NCI-H187 (cell line): ENCODE results near the gene FDX1.
"Not testable (repeated sequence)": the region's sequence is repeated elsewhere in the genome, so short reads cannot be mapped to it uniquely, and the experiment has no call there.

Experiments
- DNase-seq, 2 experiments: peaks; one replicate each; lab custom pipeline; 2025; lab: John Stamatoyannopoulos, UW

The FDX1 gene

GRCh38 chr11:110429731-110430266, at the start of gene FDX1:
TSS of gene FDX1 (plus strand) at chr11:110429948. CDS start at chr11:110430121, 173 bp downstream.
- DNase-seq, result peak; percentile 62 to 75

- no peak for DNase-seq
These were observed 48.7 kb upstream of the FDX1 start for GRCh38 chr11:110380836-110381622.

- not testable (repeated sequence) for DNase-seq
These were observed 41.5 kb upstream of the FDX1 start for GRCh38 chr11:110388231-110388630.

- DNase-seq, result no peak
These were observed 39.8 kb upstream of the FDX1 start for GRCh38 chr11:110389965-110390364.

GRCh38 chr11:110392056-110392455, 37.7 kb upstream of the FDX1 start:
- no peak for DNase-seq

GRCh38 chr11:110397668-110398286, 32.0 kb upstream of the FDX1 start:
- not testable (repeated sequence) for DNase-seq

GRCh38 chr11:110403585-110403984, 26.2 kb upstream of the FDX1 start:
- not testable (repeated sequence) for DNase-seq

GRCh38 chr11:110405636-110406035, 24.1 kb upstream of the FDX1 start:
- not testable (repeated sequence) for DNase-seq

GRCh38 chr11:110407315-110407714, 22.4 kb upstream of the FDX1 start:
- DNase-seq, result no peak

- DNase-seq, result no peak
These were observed 20.6 kb upstream of the FDX1 start for GRCh38 chr11:110409174-110409573.

GRCh38 chr11:110410651-110411050, 19.1 kb upstream of the FDX1 start:
- no peak for DNase-seq

GRCh38 chr11:110415081-110415480, 14.7 kb upstream of the FDX1 start:
- no peak for DNase-seq

GRCh38 chr11:110421658-110422057, 8.1 kb upstream of the FDX1 start:
- DNase-seq, result not testable (repeated sequence)

- no peak for DNase-seq
These were observed 7.3 kb upstream of the FDX1 start for GRCh38 chr11:110422306-110422905.

- no peak for DNase-seq
These were observed 4.8 kb upstream of the FDX1 start for GRCh38 chr11:110424775-110425444.

- DNase-seq, result no peak
These were observed 3.8 kb upstream of the FDX1 start for GRCh38 chr11:110425751-110426545.

GRCh38 chr11:110428040-110428439, 1.7 kb upstream of the FDX1 start:
- DNase-seq, result no peak

- DNase-seq, result no peak
These were observed 605 bp upstream of the FDX1 start for GRCh38 chr11:110428956-110429730.

GRCh38 chr11:110430267-110431050, 711 bp downstream of the FDX1 start:
- DNase-seq, result no peak
